ENCODE measurements around the gene MTG2. TPM values are rescaled to one million over a fixed set of nuclear protein-coding genes. Genes with fewer than 3 reads are reported as not detected.

Gene MTG2
- total RNA-seq, 1 donor from 2014 or later = 7.8 TPM

DNA sequence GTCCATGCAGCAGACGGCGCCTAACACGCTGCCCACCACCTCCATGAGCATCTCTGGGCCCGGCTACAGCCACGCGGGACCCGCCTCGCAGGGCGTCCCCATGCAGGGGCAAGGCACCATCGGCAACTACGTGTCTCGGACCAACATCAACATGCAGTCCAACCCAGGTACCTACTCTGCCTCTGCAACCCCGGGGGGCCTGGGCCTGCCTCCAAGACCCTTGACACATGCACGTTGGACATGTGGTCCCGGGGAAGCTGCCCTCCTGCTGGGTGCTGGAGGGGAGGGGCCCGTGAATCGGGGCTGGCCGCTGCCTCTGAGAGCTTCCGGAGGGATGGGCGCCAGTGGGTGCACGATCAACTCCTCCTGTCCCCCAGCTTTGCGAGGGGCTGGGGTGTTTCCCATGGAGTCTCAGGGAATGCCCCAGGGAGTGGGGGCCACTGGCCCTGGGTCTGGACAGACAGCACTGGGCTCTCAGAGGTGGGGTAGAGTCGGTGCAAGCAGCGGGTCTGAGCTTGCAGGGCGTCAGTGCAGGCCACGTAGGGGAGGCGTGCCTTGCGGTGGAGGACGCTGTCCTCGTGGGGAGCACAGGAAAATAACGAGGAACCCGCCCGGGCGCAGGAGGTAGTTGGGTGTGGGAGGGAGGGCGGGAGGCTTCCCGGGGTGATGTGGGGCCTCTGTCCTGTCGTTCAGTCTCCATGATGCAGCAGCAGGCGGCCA, 19.9 kb upstream of the MTG2 start:
- DNase-seq (ENCODE audit: low read depth in 2 of 2) = no peak

DNA sequence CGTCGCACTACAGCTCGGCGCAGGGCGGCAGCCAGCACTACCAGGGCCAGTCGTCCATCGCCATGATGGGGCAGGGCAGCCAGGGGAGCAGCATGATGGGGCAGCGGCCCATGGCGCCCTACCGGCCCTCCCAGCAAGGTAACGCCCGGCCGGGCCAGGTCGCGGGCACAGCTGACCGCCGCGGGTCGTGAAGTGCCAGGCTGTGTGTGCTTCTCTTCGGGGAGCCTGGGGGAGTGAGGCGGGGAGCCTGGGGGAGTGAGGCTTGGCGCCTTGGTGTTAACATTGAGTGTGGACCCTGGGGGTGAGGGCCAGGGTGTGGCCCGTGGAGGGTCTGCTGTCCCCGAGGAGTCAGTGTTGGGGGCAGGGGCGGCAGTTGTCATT, 19.4 kb upstream of the MTG2 start:
- DNase-seq (ENCODE audit: low read depth in 2 of 2) = no peak

DNA sequence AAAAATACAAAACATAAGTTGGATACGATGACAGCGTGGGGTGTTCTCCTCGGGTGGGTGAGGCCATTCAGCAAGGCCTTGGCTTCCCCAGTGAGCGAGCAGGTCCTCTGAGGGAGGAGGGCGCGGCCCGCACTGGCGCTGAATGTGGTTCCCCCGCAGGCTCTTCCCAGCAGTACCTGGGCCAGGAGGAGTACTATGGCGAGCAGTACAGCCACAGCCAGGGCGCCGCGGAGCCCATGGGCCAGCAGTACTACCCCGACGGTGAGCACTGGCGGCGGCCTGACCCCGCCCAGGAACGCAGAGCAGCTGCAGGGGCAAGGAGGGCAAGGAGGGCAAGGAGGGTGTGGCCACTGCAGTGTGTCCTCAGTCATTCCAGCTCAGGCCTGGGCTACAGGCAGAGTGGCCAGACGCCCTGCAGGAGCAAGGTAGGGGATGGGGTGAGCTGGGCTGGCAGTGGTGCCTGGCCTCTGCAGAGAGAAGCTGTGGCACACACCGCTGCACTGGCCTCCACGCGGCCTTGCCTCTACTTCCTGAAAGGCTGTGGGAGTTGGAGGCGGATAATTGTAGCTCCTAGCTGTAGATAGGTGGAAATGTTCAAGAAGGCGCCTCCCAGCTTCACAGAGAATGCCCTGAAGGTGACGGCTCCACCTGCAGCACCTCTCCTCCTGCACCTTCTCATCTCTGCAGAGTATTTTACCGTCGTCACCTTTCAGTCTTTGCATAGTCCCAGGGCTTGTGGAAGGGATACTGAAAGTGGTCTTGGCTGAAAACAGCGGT, 18.7 kb upstream of the MTG2 start:
- DNase-seq (ENCODE audit: low read depth in 2 of 2) = no peak

DNA sequence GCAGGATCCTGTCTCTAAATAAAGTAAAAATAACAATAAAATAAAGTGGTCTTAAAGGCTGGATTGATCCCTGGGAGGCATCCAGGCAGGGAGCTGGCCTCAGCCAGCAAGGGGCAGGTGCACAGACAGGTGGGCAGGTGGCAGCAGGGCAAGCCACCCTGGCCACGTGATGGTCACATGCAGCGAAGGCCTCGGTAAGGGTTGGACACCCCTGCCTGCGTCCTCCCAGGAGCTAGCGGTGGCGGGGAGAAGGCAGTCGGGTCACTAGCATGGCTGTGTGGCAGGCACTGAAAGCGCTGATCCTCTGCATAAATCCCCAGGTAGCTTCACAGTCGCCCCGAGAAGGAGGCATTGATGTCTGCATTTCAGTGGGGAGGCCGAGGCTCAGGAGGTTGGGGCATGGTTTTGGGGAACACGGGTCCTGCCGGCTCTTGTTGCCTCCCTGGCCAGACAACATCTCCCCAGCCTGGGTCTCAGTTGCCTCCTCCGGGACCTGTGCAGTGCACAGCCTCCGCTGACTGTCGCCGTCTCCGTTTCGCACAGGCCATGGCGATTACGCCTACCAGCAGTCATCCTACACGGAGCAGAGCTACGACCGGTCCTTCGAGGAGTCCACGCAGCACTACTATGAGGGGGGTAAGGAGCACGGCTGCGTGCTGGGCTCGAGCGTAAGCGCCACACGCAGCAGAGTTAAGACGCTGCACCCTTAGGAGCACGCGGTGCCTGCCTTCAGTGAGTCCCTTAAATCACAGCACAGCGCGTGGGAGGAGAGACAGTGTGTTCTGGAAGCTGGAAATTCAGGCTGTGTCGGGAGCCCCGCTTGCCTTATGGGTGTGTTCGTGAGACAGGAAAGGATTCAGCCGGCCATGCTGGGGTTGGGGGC, 17.7 kb upstream of the MTG2 start:
- DNase-seq (ENCODE audit: low read depth in 2 of 2) = no peak

DNA sequence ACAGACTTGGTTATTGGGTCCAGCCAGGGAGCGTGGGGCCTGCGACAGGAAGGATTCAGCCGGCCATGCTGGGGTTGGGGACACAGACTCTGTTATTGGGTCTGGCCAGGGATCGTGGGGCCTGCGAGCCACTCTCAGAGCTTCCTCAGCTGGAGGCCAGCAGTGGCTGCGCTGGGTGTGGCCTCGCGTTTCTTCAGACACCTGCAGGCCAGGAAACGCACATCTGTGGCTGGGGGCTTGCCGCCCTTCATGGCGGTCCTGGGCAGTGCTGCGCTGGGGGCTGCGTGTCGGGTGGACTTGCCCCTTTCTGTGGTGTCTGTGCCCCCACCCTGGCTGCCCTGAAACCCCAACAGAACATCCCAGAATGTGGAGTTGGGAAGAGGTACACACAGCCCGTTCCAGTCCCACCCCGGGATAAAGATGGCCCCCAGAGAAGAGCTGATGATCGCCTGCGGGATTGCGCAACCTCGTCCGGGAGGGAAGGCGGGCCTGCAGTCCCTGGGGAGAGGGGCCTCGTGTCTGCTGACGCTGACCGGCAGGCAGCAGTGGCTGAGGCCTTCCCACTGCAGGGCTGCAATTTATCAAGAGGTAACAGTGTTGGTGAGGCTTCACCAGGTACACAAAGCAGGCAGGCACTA, 16.9 kb upstream of the MTG2 start:
- no peak for DNase-seq (ENCODE audit: low read depth in 2 of 2)

DNA sequence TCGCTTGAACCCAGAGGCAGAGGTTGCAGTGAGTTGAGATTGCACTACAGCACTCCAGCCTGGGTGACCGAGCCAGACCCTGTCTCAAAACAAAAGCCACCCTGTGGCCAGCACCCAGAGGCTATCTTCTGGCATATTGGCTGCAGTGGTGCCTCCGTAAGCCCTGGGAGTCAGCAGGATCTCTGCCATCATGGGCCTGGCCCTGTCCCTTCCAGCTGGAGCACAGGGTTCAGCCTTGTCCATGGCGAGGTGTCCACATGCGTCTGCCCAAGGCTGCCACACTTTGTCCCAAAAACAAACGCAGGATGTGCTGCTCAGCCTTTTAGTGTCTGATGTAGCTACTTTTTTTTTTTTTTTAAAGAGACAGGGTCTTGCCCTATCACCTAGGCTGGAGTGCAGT, 15.4 kb upstream of the MTG2 start:
- no peak for DNase-seq (ENCODE audit: low read depth in 2 of 2)

GRCh38 chr20:62168061-62168460, 14.8 kb upstream of the MTG2 start:
- no peak for DNase-seq (ENCODE audit: low read depth in 2 of 2)

GRCh38 chr20:62168890-62169435, 13.9 kb upstream of the MTG2 start:
- DNase-seq (ENCODE audit: low read depth in 2 of 2) = no peak

DNA sequence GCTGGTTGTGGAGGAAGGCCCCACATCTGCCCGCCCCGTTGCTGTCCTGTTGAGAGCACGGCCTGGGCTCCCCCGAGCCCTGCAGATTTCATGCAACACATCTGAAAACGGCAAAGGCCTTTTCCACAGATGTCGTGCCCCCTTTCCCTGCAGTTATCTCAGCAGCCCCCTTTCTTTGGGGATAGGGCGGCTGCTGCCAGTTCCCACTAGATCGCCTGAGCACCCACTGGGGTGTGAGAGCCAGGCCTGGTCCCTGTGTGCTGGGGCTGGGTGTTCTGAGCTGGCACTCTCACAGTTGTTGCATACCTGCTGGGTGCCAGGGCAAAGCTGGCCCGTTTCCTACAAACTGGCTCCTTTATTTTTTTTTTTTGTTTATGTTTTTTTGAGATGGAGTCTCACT, 12.3 kb upstream of the MTG2 start:
- no peak for DNase-seq (ENCODE audit: low read depth in 2 of 2)

- DNase-seq (ENCODE audit: low read depth in 2 of 2) = peak in 1 of 2 donors; percentile 60
These were observed 11.6 kb upstream of the MTG2 start for GRCh38 chr20:62171245-62171644.

DNA sequence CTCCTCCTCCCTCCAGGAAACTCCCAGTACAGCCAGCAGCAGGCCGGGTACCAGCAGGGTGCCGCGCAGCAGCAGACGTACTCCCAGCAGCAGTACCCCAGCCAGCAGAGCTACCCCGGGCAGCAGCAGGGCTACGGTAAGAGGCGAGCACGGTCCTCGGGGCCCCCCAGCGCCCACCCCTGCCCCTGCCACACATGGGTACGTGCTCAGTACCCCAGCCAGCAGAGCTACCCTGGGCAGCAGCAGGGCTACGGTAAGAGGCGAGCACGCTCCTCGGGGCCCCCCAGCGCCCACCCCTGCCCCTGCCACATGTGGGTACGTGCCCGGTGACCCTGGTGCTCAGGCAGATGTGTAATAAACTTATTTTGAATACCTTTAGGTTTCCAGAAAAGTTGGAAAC, 10.2 kb upstream of the MTG2 start:
- no peak for DNase-seq (ENCODE audit: low read depth in 2 of 2)

GRCh38 chr20:62174021-62174804, 8.6 kb upstream of the MTG2 start:
- no peak for DNase-seq (ENCODE audit: low read depth in 2 of 2)

DNA sequence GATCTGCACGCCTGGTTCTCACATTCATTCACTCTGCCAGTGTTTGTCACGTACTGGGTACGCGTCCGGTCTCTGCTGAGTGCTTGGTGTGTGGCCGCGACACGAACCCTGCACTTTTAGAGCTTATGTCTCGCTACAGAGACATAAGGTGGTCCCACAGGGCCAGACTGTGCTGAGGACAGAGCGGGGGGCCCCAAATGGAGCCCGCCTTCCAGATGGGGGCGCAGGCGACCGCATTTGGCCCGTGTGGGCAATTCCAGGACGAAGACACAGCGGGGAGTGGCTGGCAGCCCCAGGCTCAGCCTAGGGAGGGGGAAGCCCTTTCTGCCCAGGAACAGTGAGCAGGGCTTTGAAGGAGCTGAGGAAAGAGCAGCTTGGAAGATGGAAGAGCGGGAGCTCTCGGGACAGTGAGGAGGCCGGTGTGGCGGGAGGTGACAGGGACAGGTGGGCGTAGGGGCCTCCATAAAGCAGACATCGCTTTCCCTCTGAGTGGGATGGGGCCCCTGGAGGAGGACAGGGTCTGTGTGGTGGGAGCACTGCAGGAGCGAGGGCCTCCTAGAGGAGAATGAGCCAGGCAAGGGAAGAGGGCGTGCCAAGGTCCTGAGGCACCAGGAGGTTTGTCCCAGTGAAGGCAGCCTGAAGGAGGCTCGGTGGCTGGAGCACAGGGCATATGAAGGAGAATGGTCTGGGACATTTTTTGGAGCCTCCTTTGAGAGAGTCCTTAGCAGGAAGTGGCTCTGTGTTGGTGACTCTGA, 7.8 kb upstream of the MTG2 start:
- no peak for DNase-seq (ENCODE audit: low read depth in 2 of 2)

DNA sequence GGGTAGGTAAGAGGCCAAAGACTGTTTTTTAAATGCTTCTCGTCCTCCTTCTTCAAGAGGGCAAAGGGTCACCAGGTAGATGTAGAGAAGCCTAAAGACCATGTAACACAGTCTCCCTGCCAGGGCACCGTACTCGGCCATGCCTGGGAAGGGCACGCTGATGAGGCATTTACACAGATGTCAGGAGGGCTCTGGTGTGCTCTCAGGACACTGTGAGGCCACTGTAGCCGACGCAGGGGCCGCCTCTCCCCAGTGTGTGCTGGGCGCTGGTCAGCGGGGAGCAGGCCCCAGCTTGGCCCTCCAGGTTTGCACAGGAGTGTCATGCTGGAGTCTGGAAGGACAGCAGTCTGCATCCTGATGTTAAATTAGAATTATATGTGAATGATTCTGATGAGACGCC, 7.1 kb upstream of the MTG2 start:
- DNase-seq (ENCODE audit: low read depth in 2 of 2) = no peak

GRCh38 chr20:62176866-62177265, 6.0 kb upstream of the MTG2 start:
- no peak for DNase-seq (ENCODE audit: low read depth in 2 of 2)

DNA sequence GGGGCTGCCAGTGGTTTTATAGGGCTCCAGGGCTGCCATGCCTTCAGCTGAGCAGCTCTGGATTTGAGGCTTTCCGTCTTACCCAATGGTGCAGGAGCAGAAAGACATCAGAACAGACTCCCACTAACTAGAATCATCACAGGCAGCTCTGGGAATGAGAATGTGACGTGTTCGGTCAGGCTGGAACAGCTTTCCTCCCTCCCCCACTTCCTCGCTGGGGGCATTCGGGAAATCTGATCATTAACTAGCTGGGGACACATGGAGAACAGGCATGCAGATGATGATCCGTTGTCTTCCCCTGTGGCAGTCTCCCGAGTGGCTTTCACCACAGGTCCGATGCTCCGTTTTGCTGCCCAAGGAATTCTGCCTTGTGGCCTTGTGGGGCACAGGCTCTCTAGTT, 5.5 kb upstream of the MTG2 start:
- no peak for DNase-seq (ENCODE audit: low read depth in 2 of 2)

- no peak for DNase-seq (ENCODE audit: low read depth in 2 of 2)
These were observed 4.3 kb upstream of the MTG2 start for GRCh38 chr20:62178316-62179161.

DNA sequence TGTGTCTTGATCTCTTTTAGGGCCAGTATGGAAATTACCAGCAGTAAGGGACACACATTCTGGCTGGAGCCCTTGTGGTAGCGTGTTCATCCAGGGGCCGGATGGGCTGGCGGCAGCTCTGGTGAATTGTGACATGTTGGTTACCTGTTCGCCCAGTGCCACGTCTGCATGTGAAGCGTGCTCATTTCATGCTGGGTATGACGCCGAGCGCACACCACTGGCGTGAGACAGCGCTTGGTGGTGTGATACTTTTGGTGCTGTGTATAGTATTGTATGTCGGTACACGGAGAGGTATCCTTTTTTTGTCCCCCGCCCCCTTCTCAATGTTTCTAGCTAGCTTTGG, 3.7 kb upstream of the MTG2 start:
- DNase-seq (ENCODE audit: low read depth in 2 of 2) = no peak

- DNase-seq (ENCODE audit: low read depth in 2 of 2) = no peak
These were observed 1.0 kb upstream of the MTG2 start for GRCh38 chr20:62181808-62182207.
